ENCODE results near the gene EML6.

EML6 gene

GRCh38 chr2:55010915-55011314 lies 287.5 kb downstream of the EML6 start:
- DNase-seq: no peak

GRCh38 chr2:55011831-55012671 lies 288.6 kb downstream of the EML6 start:
- DNase-seq: no peak

DNA sequence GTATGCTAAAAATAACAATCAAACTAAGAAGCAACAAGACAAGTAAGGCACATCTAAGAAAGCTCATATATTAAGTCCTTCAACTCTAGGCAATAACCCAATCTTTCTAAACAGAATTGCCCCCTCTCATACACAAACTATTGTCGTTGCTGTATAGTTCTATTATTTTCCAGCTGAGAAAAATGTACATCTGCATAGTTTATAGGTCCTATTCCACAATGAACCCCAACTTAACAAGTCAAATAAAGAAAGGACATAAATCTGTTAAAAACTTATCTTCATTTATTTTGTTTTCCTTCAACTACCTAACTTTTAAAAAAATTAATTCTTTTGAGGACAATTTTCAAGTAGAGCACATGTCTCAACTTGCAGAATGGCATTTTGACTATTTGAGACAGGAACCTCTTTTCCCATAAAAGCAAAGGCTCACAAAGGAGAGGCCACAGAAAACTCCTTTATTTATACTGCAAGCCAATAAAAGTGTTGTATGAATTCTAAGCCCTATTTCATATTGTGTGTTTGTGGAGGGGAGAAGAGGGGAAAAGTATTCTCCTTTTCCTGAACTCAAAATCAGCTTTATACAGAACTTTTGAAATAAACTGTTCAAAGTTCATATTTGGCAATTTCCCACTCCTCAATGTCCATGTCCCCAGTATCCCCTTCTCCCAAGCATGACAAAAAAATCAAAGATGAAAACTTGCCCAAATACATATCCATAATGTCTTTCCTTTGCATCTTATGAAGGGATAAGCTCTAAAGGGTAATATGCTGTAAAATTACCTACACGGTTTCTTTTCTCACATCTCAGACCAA lies 289.4 kb downstream of the EML6 start:
- no peak for DNase-seq

DNA sequence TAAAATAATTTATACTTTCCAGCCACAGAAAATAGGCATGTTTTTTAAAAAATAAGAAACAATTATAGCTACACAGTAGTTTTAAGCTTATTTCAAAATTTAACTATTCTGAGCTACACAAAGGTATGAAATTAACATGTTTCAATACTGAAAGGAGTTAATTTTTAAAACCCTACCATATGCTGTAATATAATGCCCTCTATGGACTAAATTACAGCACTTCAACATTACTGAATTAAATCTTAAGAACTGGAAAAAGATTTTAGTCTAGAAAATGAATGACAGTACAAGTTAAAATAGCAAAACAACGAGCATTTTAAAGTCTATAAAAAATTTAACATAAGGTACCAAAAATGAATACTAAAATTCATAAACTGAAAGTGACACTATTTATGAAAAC lies 290.5 kb downstream of the EML6 start:
- no peak for DNase-seq

DNA sequence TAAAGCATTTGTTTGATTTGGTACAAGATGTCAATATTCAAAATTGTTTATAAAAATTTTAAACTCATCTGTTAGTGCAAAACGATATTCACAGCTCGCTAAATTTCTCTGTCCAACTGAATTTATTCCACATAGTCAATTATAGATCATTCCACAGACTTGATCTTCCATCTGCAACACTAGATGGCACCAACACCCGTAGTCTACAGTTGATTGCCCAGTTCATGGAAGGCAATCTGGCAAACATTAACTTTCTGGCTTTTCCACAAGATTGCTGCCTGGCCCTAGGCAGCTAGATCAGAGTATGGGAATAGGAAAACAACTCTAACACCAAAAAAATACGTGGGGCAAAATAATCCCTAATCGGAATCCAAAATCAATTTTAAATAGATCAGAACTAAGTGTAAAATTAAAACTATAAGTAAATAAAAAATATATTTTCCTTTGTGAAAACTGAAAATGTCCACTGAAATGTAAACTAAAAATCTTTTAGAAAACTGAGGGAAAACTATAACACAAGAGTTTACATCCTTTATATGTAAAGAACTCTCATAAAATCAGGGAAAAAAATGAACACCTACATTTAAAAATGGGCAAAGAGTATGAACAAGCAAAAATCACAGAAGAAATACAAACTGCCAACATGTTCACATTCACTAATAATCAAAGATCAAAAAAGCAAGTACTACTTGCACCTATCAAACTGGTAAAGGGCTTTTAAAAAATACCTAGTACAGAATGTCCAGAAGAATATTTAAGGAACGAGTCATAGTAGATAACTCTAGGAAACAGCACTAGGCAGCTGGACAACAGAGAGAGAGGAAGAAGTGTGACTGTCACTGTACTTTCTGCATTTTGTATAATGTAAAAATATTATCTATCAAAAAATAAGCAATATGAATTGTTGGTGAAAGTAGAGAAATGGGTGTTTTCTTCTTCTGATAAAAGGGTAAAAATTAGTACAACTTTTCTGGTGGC lies 291.8 kb downstream of the EML6 start:
- no peak for DNase-seq

DNA sequence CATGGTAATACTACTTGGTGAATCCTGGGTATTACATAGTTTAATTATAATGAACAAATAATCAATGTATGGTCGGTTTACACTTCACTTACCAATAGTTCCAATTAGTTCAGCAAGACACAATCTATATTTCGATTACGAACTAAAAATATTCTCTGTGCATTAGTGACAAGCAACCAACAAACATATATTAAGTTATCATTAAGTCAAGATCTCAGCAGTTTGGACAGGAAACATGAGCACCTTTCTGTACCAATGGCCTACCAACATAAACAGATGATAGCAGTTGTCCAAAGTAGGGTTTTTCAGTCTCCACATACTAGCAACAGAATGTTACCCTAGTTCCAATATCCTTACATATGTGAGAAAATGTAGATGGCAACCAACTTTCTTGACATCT lies 294.0 kb downstream of the EML6 start:
- no peak for DNase-seq

DNA sequence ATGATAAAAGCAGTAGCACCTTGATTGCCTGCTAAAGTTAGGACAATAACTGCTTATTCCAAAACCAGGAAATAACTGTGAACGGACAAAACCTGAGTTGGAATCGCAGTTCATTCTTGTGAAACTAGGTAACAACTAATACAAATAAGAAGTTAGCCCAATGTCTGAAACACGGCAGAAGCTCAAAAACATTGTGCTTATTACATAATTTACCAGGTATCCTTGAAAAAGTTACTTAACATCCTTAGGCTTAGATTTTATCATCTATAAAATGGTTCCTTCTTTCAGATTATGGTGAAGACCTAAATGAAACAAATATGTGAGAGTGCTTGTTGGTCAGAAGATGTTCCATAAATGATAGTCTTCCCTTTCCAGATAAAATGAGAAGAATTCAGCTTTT lies 294.4 kb downstream of the EML6 start:
- DNase-seq: no peak

DNA sequence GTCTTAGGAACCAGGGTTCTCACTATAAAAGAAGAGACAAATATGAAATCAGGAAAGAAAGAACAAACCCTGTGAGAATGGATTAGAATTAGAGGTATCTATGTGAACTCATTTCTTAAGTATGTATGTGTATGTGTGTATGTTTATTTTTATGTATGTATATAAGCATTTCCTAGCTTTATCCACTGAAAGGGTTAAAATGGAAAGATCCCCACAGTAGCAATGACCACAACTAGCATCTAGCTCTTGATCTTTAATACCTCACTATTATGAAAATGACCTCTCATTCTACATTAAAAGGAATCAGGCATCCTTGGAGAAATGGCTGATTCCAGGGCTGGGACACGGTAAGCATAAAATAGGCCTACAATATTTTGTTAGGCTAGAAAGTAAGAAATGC lies 295.2 kb downstream of the EML6 start:
- no peak for DNase-seq

GRCh38 chr2:55019526-55020258 lies 296.2 kb downstream of the EML6 start:
- DNase-seq: peak; percentile 34
